SU-DHL-6 (cell line): Measurements from ENCODE around the gene CLTA.

ENCODE experiments used
- EZH2phosphoT487 ChIP-seq: fragments of 200-600 bp; sonication (generic), shearing (Covaris generic); conservative IDR thresholded peaks from 2 replicates; pipeline ENCODE4 v1.6.1; 2018; ENCODE audit warnings: mild to moderate bottlenecking, antibody characterized with exemption, low read length, moderate library complexity, mixed read lengths
- TF ChIP-seq, protein P1 (sequence below): fragments of 200-600 bp; sonication (generic); IDR thresholded peaks from one replicate; pipeline ENCODE4 v1.5.1; 2017; ENCODE audit warnings: antibody characterized with exemption, mild to moderate bottlenecking, low read length, moderate library complexity; ENCODE audit not compliant: insufficient read depth, poor library complexity, severe bottlenecking

- TF ChIP-seq, protein P1, sequence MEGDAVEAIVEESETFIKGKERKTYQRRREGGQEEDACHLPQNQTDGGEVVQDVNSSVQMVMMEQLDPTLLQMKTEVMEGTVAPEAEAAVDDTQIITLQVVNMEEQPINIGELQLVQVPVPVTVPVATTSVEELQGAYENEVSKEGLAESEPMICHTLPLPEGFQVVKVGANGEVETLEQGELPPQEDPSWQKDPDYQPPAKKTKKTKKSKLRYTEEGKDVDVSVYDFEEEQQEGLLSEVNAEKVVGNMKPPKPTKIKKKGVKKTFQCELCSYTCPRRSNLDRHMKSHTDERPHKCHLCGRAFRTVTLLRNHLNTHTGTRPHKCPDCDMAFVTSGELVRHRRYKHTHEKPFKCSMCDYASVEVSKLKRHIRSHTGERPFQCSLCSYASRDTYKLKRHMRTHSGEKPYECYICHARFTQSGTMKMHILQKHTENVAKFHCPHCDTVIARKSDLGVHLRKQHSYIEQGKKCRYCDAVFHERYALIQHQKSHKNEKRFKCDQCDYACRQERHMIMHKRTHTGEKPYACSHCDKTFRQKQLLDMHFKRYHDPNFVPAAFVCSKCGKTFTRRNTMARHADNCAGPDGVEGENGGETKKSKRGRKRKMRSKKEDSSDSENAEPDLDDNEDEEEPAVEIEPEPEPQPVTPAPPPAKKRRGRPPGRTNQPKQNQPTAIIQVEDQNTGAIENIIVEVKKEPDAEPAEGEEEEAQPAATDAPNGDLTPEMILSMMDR, result no peak
- no peak for TF ChIP-seq EZH2phosphoT487
Measured at GRCh38 chr9:36165826-36166167, 24.9 kb upstream of the CLTA start.
